ENCODE measurements around the gene DGKI. TPM values are rescaled to one million over a fixed set of nuclear protein-coding genes. Genes with fewer than 3 reads are reported as not detected.

DGKI gene
- total RNA-seq, 1 donor, result 4.7 TPM

DNA sequence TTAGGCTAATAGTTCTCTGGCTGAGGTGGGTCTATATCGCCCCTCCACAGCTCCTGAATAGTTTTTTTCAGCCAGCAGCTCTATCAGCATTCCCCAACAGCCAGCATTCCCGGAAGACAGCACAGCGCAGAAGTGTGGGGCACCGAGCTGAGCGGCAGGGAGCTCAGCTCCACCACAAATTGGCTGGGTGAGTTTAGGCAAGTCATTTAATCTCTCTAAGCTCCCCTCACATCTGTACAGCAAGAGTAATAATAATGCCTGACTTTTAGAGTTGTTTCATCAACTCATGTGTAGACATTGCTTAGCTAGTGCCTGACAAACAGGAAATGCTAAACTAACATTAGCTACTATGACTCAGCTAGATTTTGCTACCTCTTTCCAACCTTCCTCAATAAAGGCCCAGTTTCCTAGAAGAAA is 255.3 kb downstream of the DGKI start:
- DNase-seq (ENCODE audit: low read depth), result peak; percentile 69
- H3K4me3 ChIP-seq (ENCODE audit: low read depth, low read length), result no peak overlapping the region
- TF ChIP-seq, protein P1, sequence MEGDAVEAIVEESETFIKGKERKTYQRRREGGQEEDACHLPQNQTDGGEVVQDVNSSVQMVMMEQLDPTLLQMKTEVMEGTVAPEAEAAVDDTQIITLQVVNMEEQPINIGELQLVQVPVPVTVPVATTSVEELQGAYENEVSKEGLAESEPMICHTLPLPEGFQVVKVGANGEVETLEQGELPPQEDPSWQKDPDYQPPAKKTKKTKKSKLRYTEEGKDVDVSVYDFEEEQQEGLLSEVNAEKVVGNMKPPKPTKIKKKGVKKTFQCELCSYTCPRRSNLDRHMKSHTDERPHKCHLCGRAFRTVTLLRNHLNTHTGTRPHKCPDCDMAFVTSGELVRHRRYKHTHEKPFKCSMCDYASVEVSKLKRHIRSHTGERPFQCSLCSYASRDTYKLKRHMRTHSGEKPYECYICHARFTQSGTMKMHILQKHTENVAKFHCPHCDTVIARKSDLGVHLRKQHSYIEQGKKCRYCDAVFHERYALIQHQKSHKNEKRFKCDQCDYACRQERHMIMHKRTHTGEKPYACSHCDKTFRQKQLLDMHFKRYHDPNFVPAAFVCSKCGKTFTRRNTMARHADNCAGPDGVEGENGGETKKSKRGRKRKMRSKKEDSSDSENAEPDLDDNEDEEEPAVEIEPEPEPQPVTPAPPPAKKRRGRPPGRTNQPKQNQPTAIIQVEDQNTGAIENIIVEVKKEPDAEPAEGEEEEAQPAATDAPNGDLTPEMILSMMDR (IDR thresholded peaks at IDR 0.05; ENCODE audit: insufficient read depth, low read length), result no peak

- TF ChIP-seq, protein P1 (IDR thresholded peaks at IDR 0.05; ENCODE audit: insufficient read depth, low read length), result no peak
- DNase-seq (ENCODE audit: low read depth), result no peak
- H3K4me3 ChIP-seq (ENCODE audit: low read depth, low read length), result no peak overlapping the region
Measured at GRCh38 chr7:137590756-137591305, 255.9 kb downstream of the DGKI start.

DNA sequence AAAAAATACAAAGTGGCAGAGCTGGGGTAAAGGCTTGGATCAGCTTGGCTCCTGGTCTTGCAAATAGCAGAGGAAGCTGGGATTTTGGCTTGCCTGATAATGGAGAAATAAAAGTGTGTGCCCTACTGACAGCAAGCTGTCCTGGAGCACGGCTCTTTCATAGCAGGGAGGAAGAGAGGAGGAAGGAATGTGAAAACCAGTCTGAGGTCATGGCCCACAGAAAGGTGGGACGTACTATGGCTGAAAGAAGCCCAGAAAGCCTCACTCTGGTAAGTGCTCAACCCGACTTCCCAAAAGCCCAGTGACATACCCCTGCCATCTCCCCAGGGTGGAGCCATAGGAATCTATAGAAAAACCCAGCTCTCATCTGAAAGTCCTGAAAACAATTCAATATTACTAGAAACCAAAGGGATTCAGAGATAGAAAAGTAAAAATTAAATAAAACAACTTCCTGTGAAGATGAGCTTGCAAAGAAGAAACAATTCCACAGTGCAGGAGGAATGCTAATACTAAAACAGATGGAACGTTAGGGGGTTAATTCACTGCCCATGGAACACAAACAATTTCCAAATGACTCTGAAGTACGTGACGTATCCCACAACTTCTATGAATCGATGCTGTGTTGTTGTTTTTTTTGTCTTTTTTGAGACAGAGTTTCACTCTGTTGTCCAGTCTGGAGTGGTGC is 256.6 kb downstream of the DGKI start:
- DNase-seq (ENCODE audit: low read depth), result no peak
- TF ChIP-seq, protein P1 (IDR thresholded peaks at IDR 0.05; ENCODE audit: insufficient read depth, low read length), result no peak
- H3K4me3 ChIP-seq (ENCODE audit: low read depth, low read length), result no peak overlapping the region

GRCh38 chr7:137587326-137587725 is 259.4 kb downstream of the DGKI start:
- TF ChIP-seq, protein P1 (IDR thresholded peaks at IDR 0.05; ENCODE audit: insufficient read depth, low read length), result no peak
- H3K4me3 ChIP-seq (ENCODE audit: low read depth, low read length), result no peak overlapping the region
- DNase-seq (ENCODE audit: low read depth), result no peak

DNA sequence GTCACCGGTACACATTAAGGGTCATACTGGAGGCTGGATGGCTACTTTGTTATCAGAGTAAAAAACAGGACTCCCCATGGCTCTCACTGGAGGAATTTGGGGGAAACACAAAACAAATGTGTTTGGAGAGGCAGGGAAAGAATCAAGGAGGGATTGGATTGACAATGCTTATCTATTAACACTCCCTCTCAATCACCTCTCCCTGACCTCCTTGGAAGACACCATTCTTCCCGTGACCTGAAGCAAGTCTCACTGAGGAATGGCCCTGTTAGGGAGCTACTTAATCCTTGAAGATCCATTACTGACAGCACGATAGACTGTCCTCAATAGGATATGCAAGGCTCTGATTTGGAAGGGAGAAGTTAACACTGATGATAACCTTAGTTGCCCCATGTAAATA is 261.2 kb downstream of the DGKI start:
- H3K4me3 ChIP-seq (ENCODE audit: low read depth, low read length), result no peak overlapping the region
- TF ChIP-seq, protein P1 (IDR thresholded peaks at IDR 0.05; ENCODE audit: insufficient read depth, low read length), result no peak
- no peak for DNase-seq (ENCODE audit: low read depth)

GRCh38 chr7:137583172-137583571 is 263.6 kb downstream of the DGKI start:
- DNase-seq (ENCODE audit: low read depth), result peak; percentile 89
- TF ChIP-seq, protein P1 (IDR thresholded peaks at IDR 0.05; ENCODE audit: insufficient read depth, low read length), result no peak
- H3K4me3 ChIP-seq (ENCODE audit: low read depth, low read length), result no peak overlapping the region

Data from fibroblast of the aortic adventitia (primary cell).